NCI-H2107 treated with DMSO at 0.1 percent for 48 hours (cell line): ENCODE measurements around the gene MYCN.

Experiments used
- DNase-seq: peaks from one replicate; lab custom pipeline; 2025; ENCODE audit not compliant: unreplicated experiment; lab: John Stamatoyannopoulos, UW

Gene MYCN

DNA sequence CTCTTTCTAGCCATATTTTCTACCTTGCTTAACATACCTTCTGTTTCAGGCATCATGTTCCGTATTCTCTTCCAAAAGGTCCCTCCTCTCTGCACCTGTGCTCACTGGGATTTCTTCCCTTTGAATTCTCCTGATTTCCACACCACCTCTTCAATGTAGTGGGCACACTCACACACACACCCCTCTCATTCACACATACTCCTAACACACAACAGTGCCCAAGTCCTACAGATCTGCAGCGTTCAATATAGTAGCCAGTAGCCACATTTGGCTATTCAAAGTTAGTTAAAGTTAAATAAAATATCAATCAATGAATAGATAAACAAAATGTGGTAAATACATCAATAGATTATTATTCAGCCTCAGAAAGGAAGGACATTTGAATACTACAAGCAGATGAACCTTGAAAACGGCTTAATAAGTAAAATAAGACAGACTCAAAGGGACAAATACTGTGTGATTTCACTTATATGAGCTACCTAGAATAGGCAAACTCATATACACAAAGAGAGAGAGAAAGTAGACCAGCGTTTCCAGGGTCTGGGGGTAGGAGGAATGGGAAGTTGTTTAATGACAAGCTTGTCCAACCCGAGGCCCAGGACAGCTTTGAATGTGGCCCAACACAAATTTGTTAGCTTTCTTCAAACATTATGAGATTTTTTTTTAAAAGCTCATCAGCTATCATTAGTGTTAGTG lies 34.4 kb downstream of the MYCN start:
- no peak for DNase-seq

DNA sequence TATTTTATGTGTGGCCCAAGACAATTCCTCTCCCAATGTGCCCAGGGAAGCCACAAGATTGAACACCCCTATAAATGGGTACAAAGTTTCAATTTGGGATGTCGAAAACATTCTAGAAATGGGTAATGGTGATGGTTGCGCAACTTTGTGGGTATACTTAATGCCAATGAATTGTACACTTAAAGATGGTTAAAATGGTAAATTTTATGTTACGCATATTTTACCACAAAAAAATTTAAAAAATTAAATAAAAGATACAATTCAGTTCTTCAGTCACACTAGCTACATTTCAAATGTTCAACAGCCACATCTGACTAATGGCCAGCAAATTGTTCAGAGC lies 34.9 kb downstream of the MYCN start:
- DNase-seq: no peak

- no peak for DNase-seq
Observed at GRCh38 chr2:15975676-15976075, 35.3 kb downstream of the MYCN start.

GRCh38 chr2:15976354-15976753 lies 36.0 kb downstream of the MYCN start:
- DNase-seq: no peak

DNA sequence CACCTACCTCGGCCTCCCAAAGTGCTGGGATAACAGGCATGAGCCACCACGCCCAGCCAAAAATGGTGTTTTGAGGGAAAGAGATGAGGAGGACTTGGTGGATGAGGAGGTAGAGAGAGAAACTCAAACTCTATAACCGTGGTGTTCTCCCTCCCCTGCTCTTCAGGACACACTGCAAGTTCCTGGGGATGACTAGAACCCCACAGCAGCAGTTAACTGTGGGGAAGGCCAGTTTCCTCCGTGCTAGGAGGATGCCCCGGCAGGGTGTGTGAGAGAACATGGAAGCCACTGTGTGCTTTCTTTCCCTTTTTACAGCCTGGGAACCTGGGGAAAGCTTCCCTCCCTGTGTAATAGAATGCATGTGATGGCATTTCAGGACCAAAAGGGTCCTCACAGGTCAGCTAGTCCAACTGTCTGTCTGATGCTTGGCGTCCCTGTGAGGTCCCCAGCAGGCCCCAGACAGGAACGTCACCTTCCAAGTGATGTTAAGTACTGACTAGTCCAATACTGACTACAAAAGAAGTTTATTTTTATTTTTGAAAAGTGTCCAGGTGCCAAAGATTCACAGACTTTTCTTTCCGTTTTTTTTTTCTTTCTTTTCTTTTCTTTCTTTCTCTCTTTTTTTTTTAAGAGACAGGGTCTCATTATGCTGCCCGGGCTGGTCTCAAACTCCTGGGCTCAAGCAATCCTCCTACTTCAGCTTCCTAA lies 38.9 kb downstream of the MYCN start:
- no peak for DNase-seq

DNA sequence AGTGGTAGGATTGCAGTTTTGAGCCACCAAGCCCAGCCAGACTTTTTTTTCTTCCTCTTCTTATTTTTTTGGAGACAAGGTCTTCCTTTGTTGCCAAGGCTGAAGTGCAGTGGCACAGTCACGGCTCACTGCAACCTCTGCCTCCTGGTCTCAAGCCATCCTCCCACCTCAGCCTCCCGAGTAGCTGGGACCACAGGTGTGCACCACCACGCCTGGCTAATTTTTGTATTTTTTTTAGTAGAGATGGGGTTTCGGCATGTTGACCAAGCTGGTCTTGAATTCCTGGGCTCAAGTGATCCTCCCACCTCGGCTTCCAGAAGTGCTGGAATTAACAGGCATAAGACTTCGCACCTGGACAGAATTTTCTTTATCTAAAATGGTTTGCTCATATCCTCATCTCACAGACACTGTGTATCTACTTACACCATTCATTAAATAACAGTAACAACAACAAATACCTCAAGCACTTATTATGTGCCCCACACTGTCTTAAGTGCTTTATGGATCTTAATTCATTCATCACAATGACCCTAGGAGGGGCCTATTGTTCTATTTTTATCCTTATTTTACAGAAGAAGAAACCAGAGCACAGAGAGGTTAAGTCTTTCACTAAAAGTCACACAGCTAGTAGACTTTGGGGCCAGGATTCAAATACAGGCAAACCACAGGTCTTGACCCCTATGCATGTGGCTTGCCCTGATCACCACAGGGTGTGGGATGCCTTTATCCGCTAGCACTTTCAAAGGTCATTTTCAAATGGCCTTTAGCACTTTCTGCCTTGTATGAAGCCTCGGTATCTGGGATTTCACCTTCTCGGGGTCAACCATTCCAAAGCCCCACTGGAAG lies 39.6 kb downstream of the MYCN start:
- no peak for DNase-seq

- DNase-seq: no peak
Observed at GRCh38 chr2:15980605-15981098, 40.3 kb downstream of the MYCN start.

GRCh38 chr2:15981646-15982045 lies 41.3 kb downstream of the MYCN start:
- DNase-seq: no peak

GRCh38 chr2:15982285-15983044 lies 42.1 kb downstream of the MYCN start:
- DNase-seq: no peak

GRCh38 chr2:15983496-15983895 lies 43.1 kb downstream of the MYCN start:
- DNase-seq: no peak

GRCh38 chr2:15984368-15985255 lies 44.3 kb downstream of the MYCN start:
- no peak for DNase-seq

DNA sequence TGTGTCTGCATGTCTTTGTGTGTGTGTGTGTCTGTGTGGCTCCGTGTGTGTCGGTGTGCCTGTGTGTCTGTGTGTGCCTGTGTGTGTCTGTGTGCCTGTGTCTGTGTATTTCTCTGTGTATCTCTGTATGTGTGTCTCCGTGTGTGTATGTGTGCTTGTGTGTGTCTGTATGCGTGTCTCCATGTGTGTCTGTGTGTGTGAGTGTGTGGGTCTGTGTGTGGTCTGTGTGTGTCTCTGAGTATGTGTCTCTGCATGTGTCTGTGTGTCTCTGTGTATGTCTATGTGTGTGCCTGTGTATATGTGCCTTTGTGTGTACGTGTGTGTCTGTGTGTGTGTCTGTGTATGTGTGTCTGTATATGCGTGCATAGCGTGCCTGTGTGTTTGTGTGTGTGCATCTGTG lies 45.2 kb downstream of the MYCN start:
- no peak for DNase-seq

- DNase-seq: no peak
Observed at GRCh38 chr2:15986068-15986560, 45.8 kb downstream of the MYCN start.

DNA sequence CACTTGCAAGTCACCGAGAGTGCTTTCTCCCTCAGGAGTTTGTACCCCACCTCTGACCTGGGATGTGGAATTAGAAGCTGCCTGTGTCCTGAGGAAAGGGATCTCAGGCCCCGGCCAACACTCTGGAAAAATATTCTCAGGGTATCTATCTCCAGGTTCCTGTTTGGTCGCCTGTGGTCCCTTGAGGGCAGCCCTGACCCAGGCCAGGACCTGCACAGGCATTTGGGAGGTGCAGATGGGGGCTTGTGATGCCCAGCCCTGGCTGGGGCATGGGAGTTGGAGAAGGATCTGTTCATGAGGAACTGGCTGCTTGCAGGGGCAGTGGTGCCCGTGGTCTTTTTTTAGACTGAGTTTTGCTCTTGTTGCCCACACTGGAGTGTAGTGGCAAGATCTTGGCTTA lies 46.3 kb downstream of the MYCN start:
- DNase-seq: no peak

- no peak for DNase-seq
Observed at GRCh38 chr2:15988733-15989132, 48.4 kb downstream of the MYCN start.

- DNase-seq: no peak
Observed at GRCh38 chr2:15989559-15989958, 49.2 kb downstream of the MYCN start.

DNA sequence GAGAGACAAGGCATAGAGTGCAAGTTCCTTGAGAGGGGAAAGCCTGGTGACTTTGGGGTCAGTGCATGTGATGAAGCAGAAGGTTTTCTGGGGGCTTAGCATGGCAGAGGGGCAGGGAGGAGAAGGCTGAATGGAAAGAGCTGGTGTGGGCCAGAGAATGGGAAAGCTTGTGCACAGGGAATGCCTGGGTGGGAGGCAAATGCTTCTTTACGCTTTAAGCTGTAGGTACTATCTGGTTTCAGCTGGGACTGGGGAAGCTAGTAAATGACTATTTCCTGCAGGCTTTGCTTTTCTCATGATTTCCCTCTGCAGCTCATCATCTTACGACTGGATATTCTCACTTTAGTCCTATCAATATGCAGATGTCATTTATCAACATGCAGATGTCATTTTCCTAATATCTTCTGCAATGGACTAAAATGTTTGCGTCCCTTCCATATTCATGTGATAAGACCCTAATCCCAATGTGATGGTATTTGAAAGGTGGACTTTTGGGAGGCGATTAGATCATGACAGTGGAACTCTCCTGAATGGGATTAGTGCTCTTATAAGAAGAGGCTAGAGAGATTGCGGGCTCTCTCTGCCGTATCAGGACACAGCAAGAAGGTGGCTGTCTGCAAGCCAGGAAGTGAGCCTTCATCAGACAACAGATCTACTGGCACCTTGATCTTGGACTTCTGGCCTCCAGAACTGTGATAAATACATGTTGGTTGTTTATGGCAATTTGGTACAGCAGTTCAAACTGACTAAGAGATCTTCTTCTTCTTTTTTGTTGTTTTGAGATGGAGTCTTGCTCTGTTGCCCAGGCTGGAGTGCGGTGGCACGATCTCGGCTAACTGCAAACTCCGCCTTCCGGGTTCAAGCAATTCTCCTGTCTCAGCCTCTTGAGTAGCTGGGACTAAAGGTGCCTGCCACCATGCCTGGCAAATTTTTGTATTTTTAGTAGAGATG lies 50.1 kb downstream of the MYCN start:
- no peak for DNase-seq

DNA sequence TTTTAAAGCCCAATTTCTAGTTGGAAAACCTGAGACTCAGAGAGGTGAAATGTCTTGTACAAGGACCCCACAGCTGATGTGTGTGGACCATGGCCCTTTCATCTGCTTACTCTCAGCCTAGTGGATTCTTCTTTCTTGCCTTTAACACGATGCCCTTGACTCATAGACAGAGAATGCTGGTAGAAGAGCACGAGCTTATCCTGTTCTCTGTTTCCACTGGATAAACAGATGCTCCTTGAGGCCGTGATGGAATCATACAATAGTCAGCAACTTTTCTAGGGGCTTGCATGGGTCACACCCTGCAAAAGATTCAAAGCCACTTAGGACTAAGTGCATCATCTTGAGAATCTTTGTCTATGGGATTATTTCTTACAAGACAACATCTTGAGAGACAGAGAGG lies 50.9 kb downstream of the MYCN start:
- DNase-seq: no peak
